Endothelial cell of umbilical vein (primary cell): ENCODE data around the gene DOLPP1. TPM values are rescaled to one million over a fixed set of nuclear protein-coding genes. Genes with fewer than 3 reads are reported as not detected.
A peak's percentile ranks its signal among the peaks of the same experiment; 100 is the strongest.

Experiments used
- BruUV-seq: library from RNA; stranded (reverse); fragments of 400-500 nt; replicated peaks from 2 replicates; lab custom pipeline; 2021; lab: Mats Ljungman, UMichigan
- CTCF ChIA-PET: fragments of 300-600, 350-600 bp; sonication (Branson Sonifier 250); formaldehyde crosslinking; loops from one replicate; lab custom pipeline; 2021; ENCODE audit warnings: antibody characterized with exemption, inconsistent platforms; lab: Charles Lee
- POLR2A ChIA-PET: fragments of 300-600, 350-600 bp; sonication (Branson Sonifier 250); formaldehyde crosslinking; loops from one replicate; lab custom pipeline; 2021; ENCODE audit warnings: antibody characterized with exemption, inconsistent platforms; lab: Charles Lee
- DNase-seq: peaks from one replicate; pipeline ENCODE4 v3.0.0-alpha.2; 2011; ENCODE audit warnings: low read depth, low spot score
- FAIRE-seq: peaks from 2 replicates; lab custom pipeline; 2011; peaks lifted over from hg19 to GRCh38; lab: Jason Lieb, UNC
- H2AFZ ChIP-seq: 2 replicates; pipeline ENCODE4 v1.6.0; 2012; ENCODE audit warnings: low read depth, low read length, control low read depth, inconsistent platforms
- H3K27ac ChIP-seq: 2 replicates; pipeline ENCODE4 v1.5.1; 2011; ENCODE audit warnings: low read depth, mild to moderate bottlenecking, control low read depth, low read length, moderate library complexity; ENCODE audit not compliant: insufficient read depth
- H3K27me3 ChIP-seq, 2 experiments: 2 replicates each; pipeline versions ENCODE4 v1.6.0 to v1.6.1; 2011; ENCODE audit warnings: low read length in 2 of 2, mixed read lengths in 1 of 2; ENCODE audit not compliant: control insufficient read depth in 2 of 2, insufficient read depth in 2 of 2
- H3K36me3 ChIP-seq, 2 experiments: 2 replicates in 1 of 2; 3 replicates in 1 of 2; pipeline ENCODE4 v1.5.1; 2011; ENCODE audit warnings: low read length in 2 of 2, mild to moderate bottlenecking in 1 of 2, moderate library complexity in 1 of 2; ENCODE audit not compliant: control insufficient read depth in 2 of 2, insufficient read depth in 2 of 2; ENCODE audit errors: extremely low read depth in 1 of 2
- H3K4me1 ChIP-seq: 3 replicates; pipeline ENCODE4 v1.5.1; 2011; ENCODE audit warnings: mild to moderate bottlenecking, low read length; ENCODE audit not compliant: control insufficient read depth, insufficient read depth; ENCODE audit errors: extremely low read depth
- H3K4me2 ChIP-seq: 2 replicates; pipeline ENCODE4 v1.6.1; 2011; ENCODE audit warnings: low read length, control low read depth, mixed read lengths; ENCODE audit not compliant: insufficient read depth
- H3K4me3 ChIP-seq, 3 experiments: fragments of 200-600 bp in 1 of 3; sonication (generic), shearing (Covaris generic) in 1 of 3; replicated peaks in 1 of 3; 2 replicates each; pipeline ENCODE4 v1.5.1; 2011 to 2016; ENCODE audit warnings: control low read depth in 3 of 3, low read length in 3 of 3, mild to moderate bottlenecking in 2 of 3, inconsistent platforms in 1 of 3, low read depth in 1 of 3, moderate library complexity in 1 of 3; ENCODE audit not compliant: insufficient read depth in 1 of 3
- H3K79me2 ChIP-seq: 2 replicates; pipeline ENCODE4 v1.6.0; 2012; ENCODE audit warnings: low read length, inconsistent platforms; ENCODE audit not compliant: control insufficient read depth, insufficient read depth
- H3K9ac ChIP-seq: replicated peaks from 2 replicates; pipeline ENCODE3; 2011; ENCODE audit warnings: low read length, control low read depth; ENCODE audit not compliant: insufficient read depth; ENCODE audit errors: extremely low read depth
- H3K9me1 ChIP-seq: replicated peaks from 3 replicates; pipeline ENCODE4 v1.6.0; 2011; ENCODE audit warnings: mild to moderate bottlenecking, low read length; ENCODE audit not compliant: control insufficient read depth, insufficient read depth; ENCODE audit errors: extremely low read depth
- H3K9me3 ChIP-seq: replicated peaks from 2 replicates; pipeline ENCODE4 v1.5.1; 2012; ENCODE audit warnings: low read length, inconsistent platforms; ENCODE audit not compliant: control insufficient read depth, insufficient read depth
- H4K20me1 ChIP-seq: replicated peaks from 2 replicates; pipeline ENCODE3; 2011; ENCODE audit warnings: mild to moderate bottlenecking, low read length; ENCODE audit not compliant: control insufficient read depth, insufficient read depth; ENCODE audit errors: extremely low read depth
- CTCF ChIP-seq, 2 donors: IDR thresholded peaks; 1 replicate in 1 of 2; 2 replicates in 1 of 2; pipeline ENCODE4 v1.5.1; 2011; ENCODE audit warnings: low read length in 2 of 2, mild to moderate bottlenecking in 2 of 2, moderate library complexity in 2 of 2, control low read depth in 1 of 2, inconsistent platforms in 1 of 2, low read depth in 1 of 2; ENCODE audit not compliant: insufficient read depth in 1 of 2; ENCODE audit errors: extremely low read depth in 1 of 2
- EZH2 ChIP-seq: IDR thresholded peaks from 2 replicates; pipeline ENCODE4 v1.6.1; 2012; ENCODE audit warnings: borderline replicate concordance, low read depth, mild to moderate bottlenecking, moderate library complexity, low read length, inconsistent platforms; ENCODE audit not compliant: severe bottlenecking
- FOS ChIP-seq: IDR thresholded peaks from 2 replicates; pipeline ENCODE4 v1.6.1; 2011; ENCODE audit warnings: mild to moderate bottlenecking, low read length, moderate library complexity, borderline replicate concordance; ENCODE audit not compliant: insufficient read depth
- GATA2 ChIP-seq: IDR thresholded peaks from 2 replicates; pipeline ENCODE4 v1.7.0; 2011; ENCODE audit warnings: low read depth, mild to moderate bottlenecking, moderate library complexity, mixed read lengths, low read length; ENCODE audit not compliant: insufficient read length, insufficient read depth
- JUN ChIP-seq: IDR thresholded peaks from 2 replicates; pipeline ENCODE4 v1.6.1; 2011; ENCODE audit warnings: borderline replicate concordance, low read depth; ENCODE audit not compliant: insufficient read length, insufficient read depth
- MAX ChIP-seq: IDR thresholded peaks from 2 replicates; pipeline ENCODE4 v1.6.1; 2011; ENCODE audit not compliant: insufficient read depth, insufficient read length
- MYC ChIP-seq: IDR thresholded peaks from one replicate; pipeline ENCODE4 v1.6.1; 2011; ENCODE audit warnings: mild to moderate bottlenecking, low read depth, low read length
- POLR2A ChIP-seq: IDR thresholded peaks from 2 replicates; pipeline ENCODE4 v1.6.1; 2012; ENCODE audit warnings: low read depth, mild to moderate bottlenecking, control low read depth, low read length
- POLR2AphosphoS5 ChIP-seq: IDR thresholded peaks from 2 replicates; pipeline ENCODE4 v1.6.1; 2012; ENCODE audit warnings: low read depth, mild to moderate bottlenecking, control low read depth, low read length, moderate library complexity; ENCODE audit not compliant: insufficient read depth
- dilution Hi-C: fragments of 300-500 bp; cut with MboI; formaldehyde crosslinking; loops from one replicate; pipeline ENCODE4 v1.15.0; 2019; ENCODE audit warnings: low sequenced_read_pairs; ENCODE audit not compliant: extremely low pct_ligation_motif_present
- intact Hi-C: fragments of 100-400 bp; cut with micrococcal nuclease; formaldehyde crosslinking; loops from one replicate; pipeline ENCODE4 v1.10.0; 2022
- polyA plus RNA-seq, 4 experiments: library from polyadenylated mRNA; depleted of rRNA in 3 of 4; stranded (reverse) in 3 of 4; unstranded in 1 of 4; fragments of >200 nt; gene quantifications; 2 replicates each; pipeline versions ENCODE4 v1.2.1 to v1.2.3, GENCODE V29; 2011 to 2012; ENCODE audit warnings: missing spikeins in 1 of 4
- total RNA-seq: library from RNA; stranded (reverse); gene quantifications from 2 replicates; pipeline ENCODE4 v1.2.3, GENCODE V29; 2021

The DOLPP1 gene
- total and polyA plus RNA-seq, 2 donors (not counting 3 experiments of a cell fraction or from before 2014, with no cell fraction given): 17.7 to 28.3 TPM

- dilution Hi-C loops (no loop called here), intact Hi-C loops (loop anchor here (2.0 to 5.0 kb wide), 2 partner anchors 43 to 530 kb away; partner anchors contain the start of gene DOLPP1)
- Histone ChIP-seq H3K4me2 (peak overlapping the region; percentile 55), H3K27me3 (no peaks in the 10 kb centered on the region), H3K4me3 (no peak overlapping the region), H3K9me3 (no peaks in the 10 kb centered on the region), H3K79me2 (peaks cover 12% of the 10 kb centered on the region), H3K36me3 (peaks cover 0 to 14% of the 10 kb centered on the region in 2 experiments), H2AFZ (no peak overlapping the region), H4K20me1 (no peaks in the 10 kb centered on the region), H3K9ac (no peak overlapping the region), H3K4me1 (peaks cover 11% of the 10 kb centered on the region), H3K9me1 (no peaks in the 10 kb centered on the region), H3K27ac (no peak overlapping the region)
- TF ChIP-seq MYC: no peak
- TF ChIP-seq MAX: no peak
- no peak for TF ChIP-seq POLR2AphosphoS5
- no peak for TF ChIP-seq FOS
- no peak for TF ChIP-seq GATA2
- no peak for TF ChIP-seq POLR2A
- TF ChIP-seq EZH2: no peak
- no peak for TF ChIP-seq CTCF (IDR thresholded peaks at IDR 0.05; ENCODE audit: extremely low read depth in 1 of 2, insufficient read depth in 1 of 2, low read depth in 1 of 2, low read length in 2 of 2)
- TF ChIP-seq JUN: no peak
- ChIA-PET CTCF (interaction anchor here (0.7 to 0.9 kb wide), 2 partner anchors 8 to 10 kb away, joined by 3 to 6 read pairs; partner anchors contain the start of gene SH3GLB2), POLR2A (interaction anchor here (0.6 kb wide), 1 partner anchor 17 kb away, joined by 4 read pairs; no protein-coding TSS in a partner anchor)
- FAIRE-seq: no peak
- no peak for DNase-seq
- BruUV-seq: no TSS peak
Observed at GRCh38 chr9:129037767-129038098, 43.2 kb upstream of the DOLPP1 start.
